Astrocyte (in vitro differentiated cells and primary cell): ENCODE data around the gene GALE.
"Not testable (repeated sequence)": the region's sequence is repeated elsewhere in the genome, so short reads cannot be mapped to it uniquely, and the experiment has no call there.

Source experiments
- EZH2 ChIP-seq: IDR thresholded peaks from 2 replicates; pipeline ENCODE4 v1.6.1; 2012; ENCODE audit warnings: mild to moderate bottlenecking, low read length, inconsistent platforms; ENCODE audit not compliant: insufficient read depth
- TF ChIP-seq, protein P1 (sequence below): IDR thresholded peaks from 2 replicates; pipeline ENCODE4 v1.5.1; 2011; ENCODE audit warnings: low read depth, mild to moderate bottlenecking, inconsistent platforms, low read length, moderate library complexity; ENCODE audit not compliant: insufficient read depth

GRCh38 chr1:23783141-23783540 lies 17.4 kb downstream of the GALE start:
- TF ChIP-seq, protein P1, sequence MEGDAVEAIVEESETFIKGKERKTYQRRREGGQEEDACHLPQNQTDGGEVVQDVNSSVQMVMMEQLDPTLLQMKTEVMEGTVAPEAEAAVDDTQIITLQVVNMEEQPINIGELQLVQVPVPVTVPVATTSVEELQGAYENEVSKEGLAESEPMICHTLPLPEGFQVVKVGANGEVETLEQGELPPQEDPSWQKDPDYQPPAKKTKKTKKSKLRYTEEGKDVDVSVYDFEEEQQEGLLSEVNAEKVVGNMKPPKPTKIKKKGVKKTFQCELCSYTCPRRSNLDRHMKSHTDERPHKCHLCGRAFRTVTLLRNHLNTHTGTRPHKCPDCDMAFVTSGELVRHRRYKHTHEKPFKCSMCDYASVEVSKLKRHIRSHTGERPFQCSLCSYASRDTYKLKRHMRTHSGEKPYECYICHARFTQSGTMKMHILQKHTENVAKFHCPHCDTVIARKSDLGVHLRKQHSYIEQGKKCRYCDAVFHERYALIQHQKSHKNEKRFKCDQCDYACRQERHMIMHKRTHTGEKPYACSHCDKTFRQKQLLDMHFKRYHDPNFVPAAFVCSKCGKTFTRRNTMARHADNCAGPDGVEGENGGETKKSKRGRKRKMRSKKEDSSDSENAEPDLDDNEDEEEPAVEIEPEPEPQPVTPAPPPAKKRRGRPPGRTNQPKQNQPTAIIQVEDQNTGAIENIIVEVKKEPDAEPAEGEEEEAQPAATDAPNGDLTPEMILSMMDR: not testable (repeated sequence)
- TF ChIP-seq EZH2: not testable (repeated sequence)
